HepG2 (cell line): ENCODE measurements around the gene NAALADL1. TPM values are rescaled to one million over a fixed set of nuclear protein-coding genes. Genes with fewer than 3 reads are reported as not detected.

ENCODE experiments used
- ADNP ChIP-seq: sonication (generic); formaldehyde crosslinking; IDR thresholded peaks from 2 replicates; pipeline ENCODE4 v1.4.0; 2020; ENCODE audit warnings: missing genetic modification reagents
- CAMTA2 ChIP-seq: sonication (generic); formaldehyde crosslinking; IDR thresholded peaks from 2 replicates; pipeline ENCODE4 v1.4.0; 2020; ENCODE audit warnings: mild to moderate bottlenecking, missing genetic modification reagents, borderline replicate concordance
- CHCHD3 ChIP-seq: sonication (generic); formaldehyde crosslinking; IDR thresholded peaks from 2 replicates; pipeline ENCODE4 v1.8.0; 2022; ENCODE audit warnings: mild to moderate bottlenecking, missing genetic modification reagents, moderate library complexity
- GZF1 ChIP-seq: sonication (generic); formaldehyde crosslinking; IDR thresholded peaks from 2 replicates; pipeline ENCODE4 v1.5.1; 2020; ENCODE audit warnings: mild to moderate bottlenecking, missing genetic modification reagents
- HNF1A ChIP-seq, 2 experiments: sonication (generic) in 1 of 2; formaldehyde crosslinking in 1 of 2; IDR thresholded peaks; 2 replicates each; pipeline versions ENCODE4 v1.4.0 to v1.6.1; 2016 to 2020; ENCODE audit warnings: borderline replicate concordance in 1 of 2, low read depth in 1 of 2, mild to moderate bottlenecking in 1 of 2, missing genetic modification reagents in 1 of 2
- JDP2 ChIP-seq: sonication (generic); formaldehyde crosslinking; IDR thresholded peaks from 2 replicates; pipeline ENCODE4 v1.8.1; 2022; ENCODE audit warnings: missing genetic modification reagents, borderline replicate concordance
- KLF15 ChIP-seq: sonication (generic); formaldehyde crosslinking; IDR thresholded peaks from 2 replicates; pipeline ENCODE4 v1.8.1; 2023; ENCODE audit warnings: borderline replicate concordance, mild to moderate bottlenecking, inconsistent platforms, missing genetic modification reagents, mixed read lengths
- MEF2D ChIP-seq: sonication (generic); formaldehyde crosslinking; IDR thresholded peaks from 2 replicates; pipeline ENCODE4 v1.5.1; 2020; ENCODE audit warnings: mild to moderate bottlenecking, missing genetic modification reagents
- NCOA2 ChIP-seq: sonication (generic); formaldehyde crosslinking; IDR thresholded peaks from 2 replicates; pipeline ENCODE4 v1.8.0; 2022; ENCODE audit warnings: inconsistent platforms
- SP4 ChIP-seq: sonication (generic); formaldehyde crosslinking; IDR thresholded peaks from 2 replicates; pipeline ENCODE4 v1.8.1; 2023; ENCODE audit warnings: mild to moderate bottlenecking, missing genetic modification reagents
- SYNCRIP ChIP-seq: fragments of 200-400 bp; formaldehyde crosslinking; IDR thresholded peaks from 2 replicates; pipeline ENCODE4 v1.6.1; 2018; ENCODE audit warnings: mild to moderate bottlenecking, low read depth, low read length; ENCODE audit not compliant: insufficient read depth
- TSC22D2 ChIP-seq: sonication (generic); formaldehyde crosslinking; IDR thresholded peaks from 2 replicates; pipeline ENCODE4 v1.5.1; 2020; ENCODE audit warnings: missing genetic modification reagents, mild to moderate bottlenecking, borderline replicate concordance
- ZNF407 ChIP-seq: sonication (generic); formaldehyde crosslinking; IDR thresholded peaks from one replicate; pipeline ENCODE4 v1.5.1; 2020; ENCODE audit warnings: mild to moderate bottlenecking, missing genetic modification reagents; ENCODE audit errors: not compliant biosample characterization
- ZNF446 ChIP-seq: sonication (generic); formaldehyde crosslinking; IDR thresholded peaks from 2 replicates; pipeline ENCODE4 v1.5.0; 2020; ENCODE audit warnings: mild to moderate bottlenecking, missing genetic modification reagents
- ZNF546 ChIP-seq: sonication (generic); formaldehyde crosslinking; conservative IDR thresholded peaks from 2 replicates; pipeline ENCODE4 v1.8.1; 2023; ENCODE audit warnings: mild to moderate bottlenecking, missing genetic modification reagents
- ZSCAN29 ChIP-seq: sonication (generic); formaldehyde crosslinking; conservative IDR thresholded peaks from 2 replicates; pipeline ENCODE4 v1.4.0; 2020; ENCODE audit warnings: mild to moderate bottlenecking, missing genetic modification reagents
- polyA plus RNA-seq, 8 experiments: library from polyadenylated mRNA; depleted of rRNA in 3 of 8; stranded (reverse) in 7 of 8; unstranded in 1 of 8; fragments of >200 nt; fragmentation: Illumina TruSeq in 4 of 8; extraction: Trizol in 4 of 8; gene quantifications; 2 replicates each; pipeline versions ENCODE4 v1.2.1 to v1.2.3, GENCODE V29; 2011 to 2016; ENCODE audit warnings: low read depth in 4 of 8, missing spikeins in 1 of 8, mixed read lengths in 1 of 8; ENCODE audit not compliant: insufficient read depth in 1 of 8
- total RNA-seq, 5 experiments: library from RNA; depleted of rRNA; stranded (reverse); fragments of >200 nt; fragmentation: Illumina TruSeq; extraction: Trizol; gene quantifications; 2 replicates each; pipeline ENCODE4 v1.2.3, GENCODE V29; 2016; ENCODE audit warnings: low read depth in 1 of 5

NAALADL1 gene
- total and polyA plus RNA-seq, 2 of the 13 experiments (the other 11 are each of a cell fraction or from before 2014, with no cell fraction given), result 9.3 to 33.9 TPM

- TF ChIP-seq HNF1A (IDR thresholded peaks at IDR 0.05; ENCODE audit: low read depth) (no peak), HNF1A (CRISPR knock-in tag; IDR thresholded peaks at IDR 0.05; ENCODE audit: borderline replicate concordance) (peak; percentile 69; the same call in 1 of the 2 replicates), ZNF446 (peak; percentile 70; the same call in 1 of the 2 replicates), SP4 (CRISPR knock-in tag) (peak; percentile 98), CHCHD3 (CRISPR knock-in tag) (peak; percentile 77; the same call in 1 of the 2 replicates), SYNCRIP (no peak), CAMTA2 (CRISPR knock-in tag) (no peak), KLF15 (CRISPR knock-in tag) (no peak; the same call in 1 of the 2 replicates), ZNF546 (CRISPR knock-in tag) (peak; percentile 72; the same call in 1 of the 2 replicates), ZSCAN29 (CRISPR knock-in tag) (peak; percentile 50; the same call in 1 of the 2 replicates), ADNP (CRISPR knock-in tag) (no peak), ZNF407 (CRISPR knock-in tag) (no peak), MEF2D (CRISPR knock-in tag) (peak; percentile 59), JDP2 (CRISPR knock-in tag) (peak; percentile 66; the same call in 1 of the 2 replicates), NCOA2 (CRISPR knock-in tag) (peak; percentile 64), GZF1 (CRISPR knock-in tag) (no peak), TSC22D2 (no peak; the same call in 1 of the 2 replicates)
Measured at GRCh38 chr11:65083834-65084597, 25.7 kb upstream of the NAALADL1 start, which contains the start of the genes CDCA5 and ZFPL1 (continued).
